Omental fat pad (tissue), 4 donors: Measurements from ENCODE around the gene ACAP3. TPM values are rescaled to one million over a fixed set of nuclear protein-coding genes. Genes with fewer than 3 reads are reported as not detected.

Experiments used
- ATAC-seq: fragments of 150-250 bp; one replicate; pipeline ENCODE4 v1.9.1; 2016; ENCODE audit warnings: mild to moderate bottlenecking, moderate library complexity; ENCODE audit not compliant: low FRiP score
- DNase-seq: peaks from one replicate; pipeline ENCODE4 v3.0.0-alpha.2; 2019; ENCODE audit warnings: low spot score
- total RNA-seq, 4 donors: library from RNA; depleted of rRNA; stranded (reverse); fragments of >200 nt; gene quantifications; one replicate each; pipeline ENCODE4 v1.1.0, GENCODE V29; 2016
- TF ChIP-seq, protein P1 (sequence below), 3 donors: fragments of 450-650 bp; IDR thresholded peaks; one replicate each; pipeline ENCODE4 v1.5.1; 2016 to 2017; ENCODE audit warnings: antibody characterized with exemption in 3 of 3, mild to moderate bottlenecking in 3 of 3, moderate library complexity in 2 of 3

The ACAP3 gene
- total RNA-seq, 4 donors from 2014 or later, result 19.2 to 41.8 (median 38.1) TPM

- no peak for ATAC-seq
- no peak for DNase-seq
- TF ChIP-seq, protein P1, sequence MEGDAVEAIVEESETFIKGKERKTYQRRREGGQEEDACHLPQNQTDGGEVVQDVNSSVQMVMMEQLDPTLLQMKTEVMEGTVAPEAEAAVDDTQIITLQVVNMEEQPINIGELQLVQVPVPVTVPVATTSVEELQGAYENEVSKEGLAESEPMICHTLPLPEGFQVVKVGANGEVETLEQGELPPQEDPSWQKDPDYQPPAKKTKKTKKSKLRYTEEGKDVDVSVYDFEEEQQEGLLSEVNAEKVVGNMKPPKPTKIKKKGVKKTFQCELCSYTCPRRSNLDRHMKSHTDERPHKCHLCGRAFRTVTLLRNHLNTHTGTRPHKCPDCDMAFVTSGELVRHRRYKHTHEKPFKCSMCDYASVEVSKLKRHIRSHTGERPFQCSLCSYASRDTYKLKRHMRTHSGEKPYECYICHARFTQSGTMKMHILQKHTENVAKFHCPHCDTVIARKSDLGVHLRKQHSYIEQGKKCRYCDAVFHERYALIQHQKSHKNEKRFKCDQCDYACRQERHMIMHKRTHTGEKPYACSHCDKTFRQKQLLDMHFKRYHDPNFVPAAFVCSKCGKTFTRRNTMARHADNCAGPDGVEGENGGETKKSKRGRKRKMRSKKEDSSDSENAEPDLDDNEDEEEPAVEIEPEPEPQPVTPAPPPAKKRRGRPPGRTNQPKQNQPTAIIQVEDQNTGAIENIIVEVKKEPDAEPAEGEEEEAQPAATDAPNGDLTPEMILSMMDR (IDR thresholded peaks at IDR 0.05), result no peak
Observed at GRCh38 chr1:1333551-1334241, 26.0 kb upstream of the ACAP3 start.

DNA sequence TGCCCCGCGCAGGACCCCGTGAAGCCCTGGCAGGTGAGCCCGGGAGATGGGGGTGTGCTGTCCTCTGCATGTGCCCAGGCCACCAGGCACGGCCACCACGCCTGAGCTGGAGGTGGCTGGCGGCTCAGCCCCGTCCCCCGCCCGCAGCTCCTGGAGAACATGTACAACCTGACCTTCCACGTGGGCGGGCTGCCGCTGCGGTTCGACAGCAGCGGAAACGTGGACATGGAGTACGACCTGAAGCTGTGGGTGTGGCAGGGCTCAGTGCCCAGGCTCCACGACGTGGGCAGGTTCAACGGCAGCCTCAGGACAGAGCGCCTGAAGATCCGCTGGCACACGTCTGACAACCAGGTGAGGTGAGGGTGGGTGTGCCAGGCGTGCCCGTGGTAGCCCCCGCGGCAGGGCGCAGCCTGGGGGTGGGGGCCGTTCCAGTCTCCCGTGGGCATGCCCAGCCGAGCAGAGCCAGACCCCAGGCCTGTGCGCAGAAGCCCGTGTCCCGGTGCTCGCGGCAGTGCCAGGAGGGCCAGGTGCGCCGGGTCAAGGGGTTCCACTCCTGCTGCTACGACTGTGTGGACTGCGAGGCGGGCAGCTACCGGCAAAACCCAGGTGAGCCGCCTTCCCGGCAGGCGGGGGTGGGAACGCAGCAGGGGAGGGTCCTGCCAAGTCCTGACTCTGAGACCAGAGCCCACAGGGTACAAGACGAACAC is 25.2 kb upstream of the ACAP3 start:
- no peak for ATAC-seq
- TF ChIP-seq, protein P1 (IDR thresholded peaks at IDR 0.05), result no peak
- no peak for DNase-seq

DNA sequence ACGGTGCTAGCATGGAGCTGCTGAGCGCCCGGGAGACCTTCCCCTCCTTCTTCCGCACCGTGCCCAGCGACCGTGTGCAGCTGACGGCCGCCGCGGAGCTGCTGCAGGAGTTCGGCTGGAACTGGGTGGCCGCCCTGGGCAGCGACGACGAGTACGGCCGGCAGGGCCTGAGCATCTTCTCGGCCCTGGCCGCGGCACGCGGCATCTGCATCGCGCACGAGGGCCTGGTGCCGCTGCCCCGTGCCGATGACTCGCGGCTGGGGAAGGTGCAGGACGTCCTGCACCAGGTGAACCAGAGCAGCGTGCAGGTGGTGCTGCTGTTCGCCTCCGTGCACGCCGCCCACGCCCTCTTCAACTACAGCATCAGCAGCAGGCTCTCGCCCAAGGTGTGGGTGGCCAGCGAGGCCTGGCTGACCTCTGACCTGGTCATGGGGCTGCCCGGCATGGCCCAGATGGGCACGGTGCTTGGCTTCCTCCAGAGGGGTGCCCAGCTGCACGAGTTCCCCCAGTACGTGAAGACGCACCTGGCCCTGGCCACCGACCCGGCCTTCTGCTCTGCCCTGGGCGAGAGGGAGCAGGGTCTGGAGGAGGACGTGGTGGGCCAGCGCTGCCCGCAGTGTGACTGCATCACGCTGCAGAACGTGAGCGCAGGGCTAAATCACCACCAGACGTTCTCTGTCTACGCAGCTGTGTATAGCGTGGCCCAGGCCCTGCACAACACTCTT is 24.5 kb upstream of the ACAP3 start:
- DNase-seq (no peak), ATAC-seq (no peak)
- TF ChIP-seq, protein P1 (IDR thresholded peaks at IDR 0.05), result no peak

DNA sequence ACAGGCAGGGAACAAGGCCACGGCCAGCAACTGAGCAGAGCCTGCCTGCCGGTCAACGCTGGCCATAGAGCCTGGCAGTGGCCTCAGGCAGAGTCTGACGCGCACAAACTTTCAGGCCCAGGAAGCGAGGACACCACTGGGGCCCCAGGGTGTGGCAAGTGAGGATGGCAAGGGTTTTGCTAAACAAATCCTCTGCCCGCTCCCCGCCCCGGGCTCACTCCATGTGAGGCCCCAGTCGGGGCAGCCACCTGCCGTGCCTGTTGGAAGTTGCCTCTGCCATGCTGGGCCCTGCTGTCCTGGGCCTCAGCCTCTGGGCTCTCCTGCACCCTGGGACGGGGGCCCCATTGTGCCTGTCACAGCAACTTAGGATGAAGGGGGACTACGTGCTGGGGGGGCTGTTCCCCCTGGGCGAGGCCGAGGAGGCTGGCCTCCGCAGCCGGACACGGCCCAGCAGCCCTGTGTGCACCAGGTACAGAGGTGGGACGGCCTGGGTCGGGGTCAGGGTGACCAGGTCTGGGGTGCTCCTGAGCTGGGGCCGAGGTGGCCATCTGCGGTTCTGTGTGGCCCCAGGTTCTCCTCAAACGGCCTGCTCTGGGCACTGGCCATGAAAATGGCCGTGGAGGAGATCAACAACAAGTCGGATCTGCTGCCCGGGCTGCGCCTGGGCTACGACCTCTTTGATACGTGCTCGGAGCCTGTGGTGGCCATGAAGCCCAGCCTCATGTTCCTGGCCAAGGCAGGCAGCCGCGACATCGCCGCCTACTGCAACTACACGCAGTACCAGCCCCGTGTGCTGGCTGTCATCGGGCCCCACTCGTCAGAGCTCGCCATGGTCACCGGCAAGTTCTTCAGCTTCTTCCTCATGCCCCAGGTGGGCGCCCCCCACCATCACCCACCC is 23.6 kb upstream of the ACAP3 start, which contains the start of gene TAS1R3:
Gene TAS1R3 (plus strand): TSS at position 213 of the 898 bp plus-strand sequence. CDS start 66 bp downstream, at position 279.
- TF ChIP-seq, protein P1 (IDR thresholded peaks at IDR 0.05), result no peak
- no peak for ATAC-seq
- no peak for DNase-seq

DNA sequence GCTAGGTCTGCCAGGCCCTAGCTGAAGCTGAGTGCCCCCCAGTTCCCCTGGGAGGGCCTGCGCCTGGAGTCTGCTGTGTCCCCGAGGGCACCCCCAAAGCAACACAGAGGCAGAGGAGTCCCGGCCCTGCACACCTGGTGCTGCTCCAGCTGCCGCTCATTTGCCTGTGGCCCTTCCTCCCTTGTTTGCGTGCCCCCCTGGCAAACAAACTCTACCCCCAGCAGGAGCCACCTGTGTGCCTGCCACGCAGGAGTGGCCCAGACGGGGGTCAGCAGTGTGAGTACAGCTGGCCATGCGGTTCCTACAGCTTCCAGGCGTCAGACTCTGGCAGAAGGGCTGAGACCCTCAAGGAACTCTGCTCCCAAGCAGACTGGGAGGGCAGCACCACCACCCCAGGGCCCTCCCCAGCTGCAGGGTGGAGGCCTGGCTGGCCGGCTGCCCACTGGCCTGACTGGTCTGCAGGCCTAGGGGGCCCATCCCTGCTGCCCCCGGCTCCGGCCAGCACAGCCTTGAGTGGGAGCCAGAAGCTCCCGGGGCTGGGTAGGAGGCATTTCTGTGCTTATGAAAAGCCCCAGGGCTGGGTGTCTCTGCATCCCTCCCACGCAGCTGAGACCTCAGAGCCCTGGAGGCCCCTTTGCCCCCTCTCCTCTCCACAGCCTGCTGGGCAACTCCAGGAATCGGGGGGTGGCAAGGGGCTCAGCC is 22.8 kb upstream of the ACAP3 start:
- ATAC-seq, result no peak

More for the DNA sequence above, 22.8 kb upstream of the ACAP3 start:
- TF ChIP-seq, protein P1 (IDR thresholded peaks at IDR 0.05), result no peak
- no peak for DNase-seq
